ENCODE data around the gene SCUBE2. TPM values are rescaled to one million over a fixed set of nuclear protein-coding genes. Genes with fewer than 3 reads are reported as not detected.

The SCUBE2 gene
- total and polyA plus RNA-seq, 4 donors, result 2.6 to 27.6 (median 4.0) TPM

DNA sequence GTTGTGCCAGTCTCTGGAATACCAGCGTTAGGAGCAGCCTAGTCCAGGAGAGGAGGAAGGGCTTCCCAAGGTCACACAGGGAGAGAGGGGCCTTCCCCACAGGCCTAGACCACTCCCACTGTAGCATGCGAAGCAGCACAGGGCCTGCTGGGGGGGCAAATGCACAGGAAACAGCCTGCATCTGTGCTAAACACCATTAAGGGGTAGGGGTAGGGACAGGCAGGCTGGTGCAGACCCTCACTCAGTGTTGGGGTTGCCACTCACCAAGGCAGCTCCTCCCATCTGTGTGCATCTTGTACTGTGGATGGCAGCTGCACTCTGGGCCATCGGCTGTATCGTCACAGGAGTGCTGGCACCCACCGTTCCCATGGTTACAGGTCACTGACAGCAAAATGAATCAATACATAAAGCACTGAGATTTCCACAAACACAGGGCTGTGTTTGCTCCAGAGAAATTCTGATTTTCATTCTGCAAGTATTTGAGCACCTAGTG is 24.9 kb downstream of the SCUBE2 start:
- DNase-seq (no peak), ATAC-seq (ENCODE audit: insufficient read depth, low FRiP score) (no peak)
- TF ChIP-seq, protein P1, sequence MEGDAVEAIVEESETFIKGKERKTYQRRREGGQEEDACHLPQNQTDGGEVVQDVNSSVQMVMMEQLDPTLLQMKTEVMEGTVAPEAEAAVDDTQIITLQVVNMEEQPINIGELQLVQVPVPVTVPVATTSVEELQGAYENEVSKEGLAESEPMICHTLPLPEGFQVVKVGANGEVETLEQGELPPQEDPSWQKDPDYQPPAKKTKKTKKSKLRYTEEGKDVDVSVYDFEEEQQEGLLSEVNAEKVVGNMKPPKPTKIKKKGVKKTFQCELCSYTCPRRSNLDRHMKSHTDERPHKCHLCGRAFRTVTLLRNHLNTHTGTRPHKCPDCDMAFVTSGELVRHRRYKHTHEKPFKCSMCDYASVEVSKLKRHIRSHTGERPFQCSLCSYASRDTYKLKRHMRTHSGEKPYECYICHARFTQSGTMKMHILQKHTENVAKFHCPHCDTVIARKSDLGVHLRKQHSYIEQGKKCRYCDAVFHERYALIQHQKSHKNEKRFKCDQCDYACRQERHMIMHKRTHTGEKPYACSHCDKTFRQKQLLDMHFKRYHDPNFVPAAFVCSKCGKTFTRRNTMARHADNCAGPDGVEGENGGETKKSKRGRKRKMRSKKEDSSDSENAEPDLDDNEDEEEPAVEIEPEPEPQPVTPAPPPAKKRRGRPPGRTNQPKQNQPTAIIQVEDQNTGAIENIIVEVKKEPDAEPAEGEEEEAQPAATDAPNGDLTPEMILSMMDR (IDR thresholded peaks at IDR 0.05; ENCODE audit: control extremely low read depth, extremely low read depth), result no peak
- Histone ChIP-seq H3K36me3 (ENCODE audit: control insufficient read depth in 4 of 4, insufficient read depth in 4 of 4, low read length in 4 of 4) (peaks cover 0 to 18% (median 8%) of the 10 kb centered on the region in 4 donors), H3K9ac (ENCODE audit: insufficient read depth in 1 of 2, low read length in 2 of 2) (no peak overlapping the region), H3K27me3 (ENCODE audit: control insufficient read depth in 3 of 3, insufficient read depth in 3 of 3, low read length in 2 of 3) (no peaks in the 10 kb centered on the region), H3K4me1 (ENCODE audit: control insufficient read depth in 5 of 5, insufficient read depth in 5 of 5, low read length in 5 of 5) (peaks cover 0 to 5% (median 0%) of the 10 kb centered on the region in 5 donors), H3K27ac (ENCODE audit: low read depth in 1 of 2, low read length in 1 of 2) (no peak overlapping the region), H3K9me3 (ENCODE audit: control insufficient read depth in 4 of 4, insufficient read depth in 3 of 4, low read length in 3 of 4) (no peaks in the 10 kb centered on the region), H3K4me3 (no peak overlapping the region)
- 86 to 95% methylated on average over 5 of the region's 5 CpGs for WGBS, 2 donors

DNA sequence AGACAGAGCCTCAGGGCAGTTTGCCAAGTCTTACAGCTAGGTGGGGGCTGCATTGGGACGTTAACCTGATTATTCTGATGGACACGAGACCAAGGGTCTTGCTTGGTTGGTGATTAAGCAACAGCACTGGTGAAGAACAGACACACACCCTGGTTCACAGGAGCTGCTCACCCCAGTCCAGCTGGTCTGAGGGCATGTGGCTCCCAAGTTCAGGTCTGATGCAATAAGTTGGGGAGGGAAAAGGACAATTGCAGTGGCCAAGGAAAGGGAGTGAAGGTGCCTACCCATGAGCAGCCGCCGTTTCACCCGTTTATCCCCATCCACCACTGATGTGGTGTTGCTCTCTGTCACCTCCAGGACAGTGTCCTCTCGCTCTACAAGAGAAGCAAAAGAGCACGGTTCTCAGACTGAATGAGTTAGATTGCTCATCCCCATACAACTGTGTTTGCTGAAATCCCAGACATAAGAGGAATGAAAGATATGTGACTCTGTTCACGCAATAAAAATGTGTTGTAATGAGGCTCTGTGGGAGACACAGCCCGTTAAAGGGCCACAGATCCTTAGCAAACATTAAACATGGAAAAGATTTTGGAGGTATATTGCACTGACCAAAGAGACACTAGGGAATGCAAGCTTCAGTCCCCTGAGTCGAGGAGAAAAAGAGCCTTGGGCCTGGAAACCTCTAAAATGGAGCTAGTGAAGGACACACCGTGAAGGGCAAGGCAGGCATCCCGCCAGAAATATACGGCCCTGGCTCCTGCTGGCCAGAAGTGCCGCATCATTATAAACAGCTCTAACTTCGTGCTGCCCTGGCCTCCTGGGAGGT is 25.6 kb downstream of the SCUBE2 start:
- 89 to 91% methylated on average over 15 of the region's 15 CpGs for WGBS, 2 donors
- TF ChIP-seq, protein P1 (IDR thresholded peaks at IDR 0.05; ENCODE audit: control extremely low read depth, extremely low read depth), result no peak
- ATAC-seq (ENCODE audit: insufficient read depth, low FRiP score) (no peak), DNase-seq (no peak)
- peaks cover 0 to 16% (median 6%) of the 10 kb centered on the region in 4 donors for H3K36me3 ChIP-seq (ENCODE audit: control insufficient read depth in 4 of 4, insufficient read depth in 4 of 4, low read length in 4 of 4)
- no peaks in the 10 kb centered on the region for H3K27me3 ChIP-seq (ENCODE audit: control insufficient read depth in 3 of 3, insufficient read depth in 3 of 3, low read length in 2 of 3)
- no peaks in the 10 kb centered on the region for H3K9me3 ChIP-seq (ENCODE audit: control insufficient read depth in 4 of 4, insufficient read depth in 3 of 4, low read length in 3 of 4)
- H3K4me1 ChIP-seq (ENCODE audit: control insufficient read depth in 5 of 5, insufficient read depth in 5 of 5, low read length in 5 of 5), result peaks cover 0 to 5% (median 0%) of the 10 kb centered on the region in 5 donors
- H3K27ac ChIP-seq (ENCODE audit: low read depth in 1 of 2, low read length in 1 of 2), result no peak overlapping the region
- H3K9ac ChIP-seq (ENCODE audit: insufficient read depth in 1 of 2, low read length in 2 of 2), result no peak overlapping the region
- H3K4me3 ChIP-seq, result no peak overlapping the region

DNA sequence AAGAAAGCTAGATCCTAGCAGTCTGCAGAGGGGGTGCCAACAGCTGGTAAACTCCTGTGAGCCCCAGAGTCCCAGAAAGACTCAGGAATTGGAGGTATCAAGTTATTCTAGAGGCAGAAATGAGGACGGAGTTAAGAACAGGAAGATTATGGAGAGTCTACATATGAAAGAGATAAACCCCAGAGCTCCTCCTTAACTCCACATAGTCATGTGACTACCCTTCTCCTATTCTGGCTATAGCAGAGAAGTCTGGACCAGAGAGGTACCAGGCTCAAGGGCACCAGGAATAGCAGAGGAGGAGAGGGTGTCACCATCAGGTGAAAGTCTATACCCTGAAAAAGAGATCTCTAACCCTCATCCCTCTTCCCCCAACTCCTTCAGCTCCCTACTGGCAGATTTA is 29.6 kb downstream of the SCUBE2 start:
- no peak overlapping the region for H3K4me3 ChIP-seq
- no peaks in the 10 kb centered on the region for H3K9me3 ChIP-seq (ENCODE audit: control insufficient read depth in 4 of 4, insufficient read depth in 3 of 4, low read length in 3 of 4)
- ATAC-seq (ENCODE audit: insufficient read depth, low FRiP score) (no peak), DNase-seq (no peak)
- H3K36me3 ChIP-seq (ENCODE audit: control insufficient read depth in 4 of 4, insufficient read depth in 4 of 4, low read length in 4 of 4), result peaks cover 0 to 3% (median 0%) of the 10 kb centered on the region in 4 donors
- no peaks in the 10 kb centered on the region for H3K27me3 ChIP-seq (ENCODE audit: control insufficient read depth in 3 of 3, insufficient read depth in 3 of 3, low read length in 2 of 3)
- TF ChIP-seq, protein P1 (IDR thresholded peaks at IDR 0.05; ENCODE audit: control extremely low read depth, extremely low read depth), result no peak
- peaks cover 0 to 10% (median 3%) of the 10 kb centered on the region in 5 donors for H3K4me1 ChIP-seq (ENCODE audit: control insufficient read depth in 5 of 5, insufficient read depth in 5 of 5, low read length in 5 of 5)
- H3K9ac ChIP-seq (ENCODE audit: insufficient read depth in 1 of 2, low read length in 2 of 2), result no peak overlapping the region
- no peak overlapping the region for H3K27ac ChIP-seq (ENCODE audit: low read depth in 1 of 2, low read length in 1 of 2)
- WGBS, 2 donors, result 87 to 89% methylated on average over 1 of the region's 1 CpG
